SK-N-SH (cell line): ENCODE results near the gene DNAJC10.

Experiments
- CHD2 ChIP-seq: fragments of 150-350 bp; IDR thresholded peaks from 2 replicates; pipeline ENCODE4 v1.6.1; 2018; ENCODE audit warnings: low read length; ENCODE audit not compliant: partially characterized antibody
- CTCF ChIP-seq: fragments of 200-600 bp; sonication (generic); IDR thresholded peaks from 2 replicates; pipeline ENCODE4 v1.6.1; 2017; ENCODE audit warnings: antibody characterized with exemption, mild to moderate bottlenecking, moderate library complexity
- EZH2phosphoT487 ChIP-seq: fragments of 200-600 bp; sonication (generic); IDR thresholded peaks from 2 replicates; pipeline ENCODE4 v1.6.1; 2017; ENCODE audit warnings: low read depth, mixed run types, mild to moderate bottlenecking, antibody characterized with exemption, moderate library complexity, borderline replicate concordance
- MAX ChIP-seq: IDR thresholded peaks from 2 replicates; pipeline ENCODE4 v1.4.0; 2012; ENCODE audit warnings: low read depth
- NFIC ChIP-seq: IDR thresholded peaks from 2 replicates; pipeline ENCODE4 v1.4.0; 2012; ENCODE audit warnings: borderline replicate concordance
- RAD21 ChIP-seq: IDR thresholded peaks from 2 replicates; pipeline ENCODE4 v1.6.1; 2012; ENCODE audit warnings: mild to moderate bottlenecking, low read length
- RXRA ChIP-seq: IDR thresholded peaks from 2 replicates; pipeline ENCODE4 v1.4.0; 2012; ENCODE audit warnings: low read depth, mild to moderate bottlenecking, borderline replicate concordance
- TAF1 ChIP-seq: IDR thresholded peaks from 2 replicates; pipeline ENCODE4 v1.6.1; 2012; ENCODE audit warnings: low read depth, mild to moderate bottlenecking, low read length, moderate library complexity, borderline replicate concordance
- TEAD4 ChIP-seq: IDR thresholded peaks from 2 replicates; pipeline ENCODE4 v1.4.0; 2012; ENCODE audit warnings: mild to moderate bottlenecking, borderline replicate concordance; ENCODE audit not compliant: insufficient read depth
- USF1 ChIP-seq: IDR thresholded peaks from 2 replicates; pipeline ENCODE4 v1.4.0; 2012; ENCODE audit warnings: low read depth, borderline replicate concordance
- USF2 ChIP-seq: fragments of 150-350 bp; IDR thresholded peaks from 2 replicates; pipeline ENCODE4 v1.6.1; 2017; ENCODE audit warnings: antibody characterized with exemption, low read length, low read depth, borderline replicate concordance
- YY1 ChIP-seq: IDR thresholded peaks from 2 replicates; pipeline ENCODE4 v1.4.0; 2012; ENCODE audit warnings: low read depth, mild to moderate bottlenecking

GRCh38 chr2:182814380-182814779 lies 98.3 kb downstream of the DNAJC10 start:
- no peak for TF ChIP-seq CTCF
- TF ChIP-seq RXRA: no peak
- TF ChIP-seq YY1: no peak
- TF ChIP-seq TEAD4: no peak
- TF ChIP-seq TAF1: no peak
- TF ChIP-seq MAX: no peak
- TF ChIP-seq USF2: no peak
- no peak for TF ChIP-seq USF1
- no peak for TF ChIP-seq EZH2phosphoT487
- TF ChIP-seq NFIC: no peak
- no peak for TF ChIP-seq RAD21
- no peak for TF ChIP-seq CHD2
